ENCODE data around the gene PRR19.
A peak's percentile ranks its signal among the peaks of the same experiment; 100 is the strongest.

PRR19 gene

GRCh38 chr19:42284066-42284501 lies 17.8 kb upstream of the PRR19 start:
- DNase-seq: peak; percentile 78 to 79

GRCh38 chr19:42284591-42285341 lies 17.2 kb upstream of the PRR19 start:
- DNase-seq: peak in 1 of 2 experiments; percentile 37

DNA sequence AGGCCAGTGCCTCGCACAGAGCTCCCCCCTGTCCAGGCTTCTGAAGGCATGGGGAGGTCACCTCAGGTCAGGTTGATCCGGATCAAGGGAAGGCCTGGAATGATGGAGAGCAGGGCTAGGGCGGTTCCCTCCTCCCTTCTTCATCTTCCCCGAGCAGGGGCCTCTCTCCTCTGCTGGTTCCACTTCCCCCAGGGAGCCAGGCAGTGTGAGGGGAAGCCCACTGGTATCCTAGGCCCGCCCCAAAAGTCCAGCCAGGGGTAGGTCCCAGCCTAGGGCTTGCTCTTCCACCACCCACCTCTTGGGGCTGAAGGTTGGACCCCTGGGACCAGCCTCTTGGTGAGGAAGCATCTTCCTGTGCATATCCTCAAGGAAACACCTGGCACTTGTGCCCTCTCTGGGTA lies 16.4 kb upstream of the PRR19 start:
- DNase-seq: no peak

DNA sequence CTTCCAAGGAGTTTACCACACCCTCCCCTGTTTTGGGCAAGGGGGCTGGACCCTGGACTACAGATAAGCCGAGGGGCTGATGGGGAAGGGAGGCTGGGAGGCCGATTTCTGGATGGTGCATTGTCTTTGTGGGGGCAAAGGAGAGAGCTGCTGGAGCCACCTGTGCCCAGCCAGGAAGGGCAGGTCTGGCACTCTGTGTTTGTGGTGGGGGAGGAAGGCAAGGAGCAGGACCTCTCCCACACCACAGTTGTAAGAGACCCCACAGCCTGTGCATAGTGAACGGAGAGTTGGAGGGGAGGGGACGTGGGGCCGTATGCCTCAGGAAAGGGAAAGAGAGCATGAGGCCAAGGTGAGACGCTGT lies 16.0 kb upstream of the PRR19 start:
- DNase-seq: no peak

- DNase-seq: no peak
Observed at GRCh38 chr19:42286349-42287016, 15.4 kb upstream of the PRR19 start.

- no peak for DNase-seq
Observed at GRCh38 chr19:42287017-42287826, 14.7 kb upstream of the PRR19 start.

DNA sequence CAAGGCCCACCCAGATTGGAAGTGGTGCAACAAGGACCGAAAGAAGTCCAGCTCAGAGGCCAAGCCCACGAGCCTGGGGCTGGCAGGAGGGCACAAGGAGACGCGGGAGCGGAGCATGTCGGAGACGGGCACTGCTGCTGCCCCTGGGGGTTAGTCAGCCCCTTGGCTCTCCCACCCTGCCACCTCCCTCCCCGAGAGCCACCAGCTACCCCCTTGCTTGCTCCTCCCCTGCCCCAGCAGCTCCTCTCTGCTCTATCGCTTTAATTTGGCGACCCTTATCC lies 14.2 kb upstream of the PRR19 start:
- no peak for DNase-seq

DNA sequence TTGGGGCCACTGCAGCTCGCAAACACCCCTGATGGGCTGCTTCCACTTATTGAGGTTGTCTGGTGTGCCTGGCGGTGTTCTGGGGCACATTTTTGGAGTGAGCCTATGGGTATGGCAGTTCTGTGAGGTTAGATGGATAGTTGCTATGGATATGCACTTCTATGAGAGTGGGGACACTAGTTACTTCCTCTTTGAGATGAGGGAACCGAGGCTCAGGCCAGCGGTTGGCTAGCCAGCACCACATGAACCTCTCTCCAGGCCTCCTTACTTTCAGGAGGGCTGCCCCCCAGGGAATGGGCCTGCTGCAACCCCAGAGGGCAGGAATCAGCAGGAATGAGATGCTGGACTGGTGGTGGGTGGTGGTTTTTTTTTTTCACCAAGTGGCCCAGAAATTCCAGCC lies 13.5 kb upstream of the PRR19 start:
- DNase-seq: no peak

GRCh38 chr19:42288881-42289555 lies 12.9 kb upstream of the PRR19 start:
- DNase-seq: no peak

- no peak for DNase-seq
Observed at GRCh38 chr19:42289556-42290041, 12.3 kb upstream of the PRR19 start.

DNA sequence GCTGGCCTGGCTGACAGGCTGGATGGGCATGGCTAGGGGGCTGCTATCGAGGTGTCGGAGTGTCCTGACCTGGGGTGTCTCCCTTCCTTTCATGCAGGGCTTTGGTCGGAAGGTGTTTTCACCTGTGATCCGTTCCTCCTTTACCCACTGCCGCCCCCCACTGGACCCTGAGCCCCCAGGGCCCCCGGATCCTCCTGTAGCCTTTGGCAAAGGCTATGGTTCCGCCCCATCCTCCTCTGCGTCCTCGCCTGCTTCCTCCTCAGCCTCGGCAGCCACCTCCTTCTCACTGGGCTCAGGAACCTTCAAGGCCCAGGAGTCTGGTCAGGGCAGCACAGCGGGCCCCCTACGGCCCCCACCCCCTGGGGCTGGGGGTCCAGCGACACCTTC lies 11.8 kb upstream of the PRR19 start:
- no peak for DNase-seq

DNA sequence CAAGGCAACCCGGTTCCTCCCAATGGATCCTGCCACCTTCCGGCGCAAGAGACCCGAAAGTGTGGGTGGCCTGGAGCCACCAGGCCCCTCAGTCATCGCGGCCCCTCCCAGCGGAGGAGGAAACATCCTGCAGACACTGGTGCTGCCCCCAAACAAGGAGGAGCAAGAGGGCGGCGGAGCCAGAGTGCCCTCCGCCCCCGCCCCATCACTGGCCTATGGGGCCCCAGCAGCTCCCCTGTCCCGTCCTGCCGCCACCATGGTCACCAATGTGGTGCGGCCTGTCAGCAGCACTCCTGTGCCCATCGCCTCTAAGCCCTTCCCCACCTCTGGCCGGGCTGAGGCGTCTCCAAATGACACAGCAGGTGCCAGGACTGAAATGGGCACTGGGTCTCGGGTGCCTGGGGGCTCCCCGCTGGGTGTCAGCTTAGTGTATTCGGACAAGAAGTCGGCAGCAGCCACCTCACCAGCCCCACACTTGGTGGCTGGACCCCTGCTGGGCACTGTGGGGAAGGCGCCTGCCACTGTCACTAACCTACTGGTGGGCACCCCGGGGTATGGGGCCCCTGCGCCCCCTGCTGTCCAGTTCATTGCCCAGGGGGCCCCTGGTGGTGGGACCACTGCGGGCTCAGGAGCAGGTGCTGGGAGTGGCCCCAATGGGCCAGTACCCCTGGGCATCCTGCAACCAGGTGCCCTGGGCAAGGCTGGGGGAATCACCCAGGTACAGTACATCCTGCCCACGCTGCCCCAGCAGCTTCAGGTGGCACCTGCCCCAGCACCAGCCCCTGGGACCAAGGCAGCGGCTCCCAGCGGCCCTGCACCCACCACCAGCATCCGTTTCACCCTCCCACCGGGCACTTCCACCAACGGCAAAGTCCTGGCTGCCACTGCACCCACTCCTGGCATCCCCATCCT lies 11.2 kb upstream of the PRR19 start:
- peak; percentile 49 to 53 for DNase-seq

DNA sequence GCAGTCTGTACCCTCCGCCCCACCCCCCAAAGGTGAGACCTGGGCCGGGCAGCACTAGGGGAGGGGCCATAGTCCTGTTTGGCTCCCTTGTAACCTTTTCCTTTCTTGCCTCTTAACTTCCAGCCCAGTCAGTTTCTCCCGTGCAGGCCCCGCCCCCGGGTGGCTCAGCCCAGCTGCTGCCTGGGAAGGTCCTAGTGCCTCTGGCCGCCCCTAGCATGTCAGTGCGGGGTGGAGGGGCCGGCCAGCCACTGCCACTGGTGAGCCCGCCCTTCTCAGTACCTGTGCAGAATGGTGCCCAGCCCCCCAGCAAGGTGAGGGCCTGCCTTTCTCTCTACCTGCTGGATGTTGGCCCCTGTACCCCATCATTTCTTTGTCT lies 10.5 kb upstream of the PRR19 start:
- DNase-seq: no peak

DNA sequence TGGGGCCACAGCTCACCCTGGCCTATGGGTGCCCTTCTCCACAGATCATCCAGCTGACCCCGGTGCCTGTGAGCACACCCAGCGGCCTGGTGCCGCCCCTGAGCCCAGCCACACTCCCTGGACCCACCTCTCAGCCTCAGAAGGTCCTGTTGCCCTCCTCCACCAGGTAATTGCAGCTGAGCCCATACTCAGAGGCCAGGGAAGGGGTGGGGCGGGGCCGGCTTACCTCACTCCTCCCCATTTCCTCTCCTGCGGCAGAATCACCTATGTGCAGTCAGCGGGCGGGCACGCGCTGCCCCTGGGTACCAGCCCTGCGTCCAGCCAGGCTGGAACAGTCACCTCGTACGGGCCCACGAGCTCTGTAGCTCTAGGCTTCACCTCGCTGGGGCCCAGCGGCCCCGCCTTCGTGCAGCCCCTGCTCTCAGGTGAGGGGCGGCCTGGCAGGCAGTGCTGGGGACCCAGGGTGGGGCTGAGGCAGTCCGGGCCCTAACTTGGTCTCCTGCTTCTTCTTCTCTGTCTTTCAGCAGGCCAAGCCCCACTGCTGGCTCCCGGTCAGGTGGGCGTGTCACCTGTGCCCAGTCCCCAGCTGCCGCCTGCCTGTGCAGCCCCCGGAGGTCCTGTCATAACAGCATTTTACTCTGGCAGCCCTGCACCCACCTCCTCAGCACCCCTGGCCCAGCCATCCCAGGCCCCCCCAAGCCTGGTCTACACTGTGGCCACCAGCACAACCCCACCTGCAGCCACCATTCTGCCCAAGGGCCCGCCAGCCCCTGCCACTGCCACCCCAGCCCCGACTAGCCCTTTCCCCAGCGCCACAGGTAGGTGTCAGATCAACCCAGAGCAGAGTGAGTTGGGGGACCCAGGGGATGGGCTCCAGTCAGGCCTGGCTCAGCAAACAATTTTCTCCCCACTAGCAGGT lies 9.6 kb upstream of the PRR19 start:
- DNase-seq: no peak

- no peak for DNase-seq
Observed at GRCh38 chr19:42292963-42293362, 9.0 kb upstream of the PRR19 start.

DNA sequence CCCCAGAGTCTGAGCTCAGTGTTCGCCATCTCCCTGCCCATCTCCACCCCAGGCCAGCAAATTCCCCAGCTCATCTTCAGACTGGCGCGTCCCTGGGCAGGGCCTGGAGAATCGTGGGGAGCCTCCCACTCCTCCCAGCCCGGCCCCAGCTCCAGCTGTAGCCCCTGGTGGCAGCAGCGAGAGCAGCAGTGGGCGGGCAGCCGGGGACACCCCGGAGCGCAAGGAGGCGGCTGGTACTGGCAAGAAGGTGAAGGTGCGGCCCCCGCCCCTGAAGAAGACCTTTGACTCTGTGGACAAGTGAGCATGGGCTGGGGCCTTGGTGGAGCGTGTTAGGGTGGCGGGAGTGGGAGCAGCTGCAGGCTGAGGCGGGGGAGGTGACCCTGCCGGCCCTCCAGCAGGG lies 8.4 kb upstream of the PRR19 start:
- DNase-seq: no peak

GRCh38 chr19:42293948-42294347 lies 8.0 kb upstream of the PRR19 start:
- no peak for DNase-seq

- DNase-seq: no peak
Observed at GRCh38 chr19:42294471-42295137, 7.3 kb upstream of the PRR19 start.

GRCh38 chr19:42295342-42295741 lies 6.6 kb upstream of the PRR19 start:
- no peak for DNase-seq

GRCh38 chr19:42295831-42296525 lies 6.0 kb upstream of the PRR19 start:
- DNase-seq: peak; percentile 96 to 97

All from activated CD4-positive, alpha-beta T cell treated with anti-CD3 and anti-CD28 coated beads, Interleukin-2, amount 50 U/mL, for 48 hours (primary cell).